ENCODE measurements around the gene SOAT2. TPM values are rescaled to one million over a fixed set of nuclear protein-coding genes. Genes with fewer than 3 reads are reported as not detected.

The SOAT2 gene
- total RNA-seq, 6 experiments from 2014 or later, result 0.12 to 0.34 (median 0.18) TPM

- H3K27ac Mint-ChIP-seq, result no peak overlapping the region
- H3K36me3 Mint-ChIP-seq (ENCODE audit: low read depth), result no peaks in the 10 kb centered on the region
- TF ChIP-seq CTCF (IDR thresholded peaks at IDR 0.05), result no peak
- no peaks in the 10 kb centered on the region; the same call in 1 of the 2 replicates for H3K4me1 Mint-ChIP-seq (ENCODE audit: low read depth)
- no peak overlapping the region for H3K4me3 Mint-ChIP-seq
- H3K27me3 Mint-ChIP-seq (ENCODE audit: insufficient read depth), result peaks cover 1% of the 10 kb centered on the region; the same call in 1 of the 2 replicates
- H3K9me3 Mint-ChIP-seq, result no peaks in the 10 kb centered on the region
- no peak for DNase-seq
Measured at GRCh38 chr12:53147181-53147580, 43.9 kb downstream of the SOAT2 start.

- Mint-ChIP-seq H3K27me3 (ENCODE audit: insufficient read depth) (peaks cover 1% of the 10 kb centered on the region; the same call in 1 of the 2 replicates), H3K9me3 (no peaks in the 10 kb centered on the region), H3K4me1 (ENCODE audit: low read depth) (no peaks in the 10 kb centered on the region; the same call in 1 of the 2 replicates), H3K36me3 (ENCODE audit: low read depth) (no peaks in the 10 kb centered on the region), H3K27ac (no peak overlapping the region), H3K4me3 (no peak overlapping the region)
- no peak for DNase-seq
- TF ChIP-seq CTCF (IDR thresholded peaks at IDR 0.05), result no peak
Measured at GRCh38 chr12:53147653-53148052, 44.4 kb downstream of the SOAT2 start.

GRCh38 chr12:53151039-53151438, 47.8 kb downstream of the SOAT2 start:
- no peaks in the 10 kb centered on the region for H3K27me3 Mint-ChIP-seq (ENCODE audit: insufficient read depth)
- no peaks in the 10 kb centered on the region for H3K9me3 Mint-ChIP-seq
- peaks cover 10% of the 10 kb centered on the region; the same call in 1 of the 2 replicates for H3K36me3 Mint-ChIP-seq (ENCODE audit: low read depth)
- no peak for DNase-seq
- peaks cover 5% of the 10 kb centered on the region; the same call in 1 of the 2 replicates for H3K4me1 Mint-ChIP-seq (ENCODE audit: low read depth)
- H3K27ac Mint-ChIP-seq, result no peak overlapping the region
- H3K4me3 Mint-ChIP-seq, result no peak overlapping the region
- no peak for TF ChIP-seq CTCF (IDR thresholded peaks at IDR 0.05)

GRCh38 chr12:53152390-53152789, 49.1 kb downstream of the SOAT2 start:
- Mint-ChIP-seq H3K9me3 (no peaks in the 10 kb centered on the region), H3K4me3 (no peak overlapping the region), H3K27me3 (ENCODE audit: insufficient read depth) (no peaks in the 10 kb centered on the region), H3K27ac (no peak overlapping the region), H3K4me1 (ENCODE audit: low read depth) (peaks cover 5% of the 10 kb centered on the region; the same call in 1 of the 2 replicates), H3K36me3 (ENCODE audit: low read depth) (peaks cover 10% of the 10 kb centered on the region; the same call in 1 of the 2 replicates)
- DNase-seq, result no peak
- TF ChIP-seq CTCF (IDR thresholded peaks at IDR 0.05), result no peak

GRCh38 chr12:53159195-53159839, 56.0 kb downstream of the SOAT2 start:
- no peak overlapping the region for H3K4me3 Mint-ChIP-seq
- H3K9me3 Mint-ChIP-seq, result no peaks in the 10 kb centered on the region
- DNase-seq, result peak; percentile 66
- peak overlapping the region; percentile 42; the same call in 1 of the 2 replicates for H3K27ac Mint-ChIP-seq
- H3K27me3 Mint-ChIP-seq (ENCODE audit: insufficient read depth), result no peaks in the 10 kb centered on the region; the same call in 1 of the 2 replicates
- H3K4me1 Mint-ChIP-seq (ENCODE audit: low read depth), result peaks cover 13% of the 10 kb centered on the region
- peak; percentile 96 for TF ChIP-seq CTCF (IDR thresholded peaks at IDR 0.05)
- H3K36me3 Mint-ChIP-seq (ENCODE audit: low read depth), result peaks cover 7% of the 10 kb centered on the region

Data from HFFc6 (cell line).